Neutrophil (primary cell): ENCODE measurements around the gene ZNF536.

Source experiments
- H3K27ac ChIP-seq: fragments of 200-600 bp; sonication (generic); 2 replicates; pipeline ENCODE4 v1.5.1; 2016; ENCODE audit warnings: mild to moderate bottlenecking, moderate library complexity
- H3K27me3 ChIP-seq: fragments of 200-600 bp; sonication (generic); 2 replicates; pipeline ENCODE4 v1.6.0; 2016; ENCODE audit warnings: mild to moderate bottlenecking
- H3K36me3 ChIP-seq: fragments of 200-600 bp; sonication (generic); 2 replicates; pipeline ENCODE4 v1.5.1; 2017
- H3K4me1 ChIP-seq, 2 experiments: fragments of 200-600 bp in 1 of 2; sonication (generic) in 1 of 2; 1 replicate in 1 of 2; 2 replicates in 1 of 2; pipeline versions ENCODE4 v1.5.1 to v1.6.1; 2013 to 2016; ENCODE audit warnings: low read depth in 1 of 2, low read length in 1 of 2, mild to moderate bottlenecking in 1 of 2, moderate library complexity in 1 of 2; ENCODE audit not compliant: control insufficient read depth in 1 of 2, insufficient read depth in 1 of 2
- H3K4me3 ChIP-seq, 2 experiments: fragments of 200-600 bp in 1 of 2; sonication (generic) in 1 of 2; 1 replicate in 1 of 2; 2 replicates in 1 of 2; pipeline ENCODE4 v1.5.1; 2013 to 2016; ENCODE audit warnings: low read depth in 1 of 2, low read length in 1 of 2, mild to moderate bottlenecking in 1 of 2, moderate library complexity in 1 of 2
- H3K9me3 ChIP-seq: fragments of 200-600 bp; sonication (generic); 2 replicates; pipeline ENCODE4 v1.5.1; 2016
- CTCF ChIP-seq: fragments of 200-600 bp; sonication (generic); IDR thresholded peaks from 2 replicates; pipeline ENCODE4 v1.5.1; 2016; ENCODE audit warnings: antibody characterized with exemption

ZNF536 gene

GRCh38 chr19:30371960-30372824, at the start of gene ZNF536:
ZNF536 (plus strand) TSS chr19:30372384; CDS start chr19:30443563, 71,179 bp downstream.
- Histone ChIP-seq H3K4me1 (no peaks in the 10 kb centered on the region), H3K27me3 (peaks cover 73% of the 10 kb centered on the region), H3K4me3 (no peak within 1 kb of the TSS), H3K27ac (no peak within 1 kb of the TSS), H3K9me3 (no peaks in the 10 kb centered on the region), H3K36me3 (no peaks in the 10 kb centered on the region)
- TF ChIP-seq CTCF = no peak

- H3K4me1 ChIP-seq = no peaks in the 10 kb centered on the region
- no peaks in the 10 kb centered on the region for H3K36me3 ChIP-seq
- no peak overlapping the region for H3K27ac ChIP-seq
- no peaks in the 10 kb centered on the region for H3K27me3 ChIP-seq
- TF ChIP-seq CTCF = no peak
- H3K9me3 ChIP-seq = no peaks in the 10 kb centered on the region
- H3K4me3 ChIP-seq = no peak overlapping the region
Measured at GRCh38 chr19:30322641-30323320, 49.4 kb upstream of the ZNF536 start.

- Histone ChIP-seq H3K36me3 (no peaks in the 10 kb centered on the region), H3K4me3 (no peak overlapping the region), H3K9me3 (no peaks in the 10 kb centered on the region), H3K27me3 (no peaks in the 10 kb centered on the region), H3K27ac (no peak overlapping the region), H3K4me1 (no peaks in the 10 kb centered on the region)
- no peak for TF ChIP-seq CTCF
Measured at GRCh38 chr19:30323904-30324303, 48.3 kb upstream of the ZNF536 start.

GRCh38 chr19:30324982-30325381, 47.2 kb upstream of the ZNF536 start:
- Histone ChIP-seq H3K4me1 (no peaks in the 10 kb centered on the region), H3K9me3 (no peaks in the 10 kb centered on the region), H3K4me3 (no peak overlapping the region), H3K27me3 (no peaks in the 10 kb centered on the region), H3K27ac (no peak overlapping the region), H3K36me3 (no peaks in the 10 kb centered on the region)
- no peak for TF ChIP-seq CTCF

GRCh38 chr19:30325676-30326392, 46.4 kb upstream of the ZNF536 start:
- no peak for TF ChIP-seq CTCF
- H3K36me3 ChIP-seq = no peaks in the 10 kb centered on the region
- no peaks in the 10 kb centered on the region for H3K9me3 ChIP-seq
- no peak overlapping the region for H3K27ac ChIP-seq
- no peaks in the 10 kb centered on the region for H3K4me1 ChIP-seq
- no peaks in the 10 kb centered on the region for H3K27me3 ChIP-seq
- no peak overlapping the region for H3K4me3 ChIP-seq
